Measurements from ENCODE around the gene OCA2.

Gene OCA2

DNA sequence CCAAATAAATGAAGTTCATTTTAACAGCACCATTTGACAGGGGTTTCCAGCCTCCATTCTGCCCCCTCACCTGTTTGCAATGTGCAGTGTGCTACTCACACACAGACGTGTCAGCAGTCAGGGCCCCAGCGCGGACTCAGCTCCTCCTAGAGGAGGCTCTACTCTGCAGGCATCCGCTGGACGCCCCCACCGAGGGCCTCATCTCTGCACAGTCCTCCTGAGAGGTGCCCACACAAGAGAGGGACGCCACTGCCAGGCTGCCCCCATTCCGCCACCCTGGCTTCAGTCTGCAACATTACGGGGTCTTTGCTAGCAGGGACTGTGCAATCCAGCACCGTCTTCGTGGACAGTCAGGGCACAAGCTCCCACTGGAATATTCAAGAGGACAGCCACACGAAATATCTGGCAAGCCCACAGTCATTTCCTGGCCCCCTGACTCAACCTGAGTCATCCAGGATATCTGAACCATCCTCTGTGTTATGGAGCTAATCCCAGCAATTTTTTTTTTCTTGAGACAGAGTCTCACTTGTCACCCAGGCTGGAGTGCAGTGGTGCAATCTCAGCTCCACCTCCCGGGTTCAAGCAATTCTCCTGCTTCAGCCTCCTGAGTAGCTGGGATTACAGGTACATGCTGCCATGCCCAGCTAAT lies 255.0 kb downstream of the OCA2 start:
- DNase-seq: peak; percentile 90

GRCh38 chr15:27843146-27843545 lies 256.0 kb downstream of the OCA2 start:
- DNase-seq: no peak

- DNase-seq: peak; percentile 11
These were observed 256.6 kb downstream of the OCA2 start for GRCh38 chr15:27842526-27842925.

DNA sequence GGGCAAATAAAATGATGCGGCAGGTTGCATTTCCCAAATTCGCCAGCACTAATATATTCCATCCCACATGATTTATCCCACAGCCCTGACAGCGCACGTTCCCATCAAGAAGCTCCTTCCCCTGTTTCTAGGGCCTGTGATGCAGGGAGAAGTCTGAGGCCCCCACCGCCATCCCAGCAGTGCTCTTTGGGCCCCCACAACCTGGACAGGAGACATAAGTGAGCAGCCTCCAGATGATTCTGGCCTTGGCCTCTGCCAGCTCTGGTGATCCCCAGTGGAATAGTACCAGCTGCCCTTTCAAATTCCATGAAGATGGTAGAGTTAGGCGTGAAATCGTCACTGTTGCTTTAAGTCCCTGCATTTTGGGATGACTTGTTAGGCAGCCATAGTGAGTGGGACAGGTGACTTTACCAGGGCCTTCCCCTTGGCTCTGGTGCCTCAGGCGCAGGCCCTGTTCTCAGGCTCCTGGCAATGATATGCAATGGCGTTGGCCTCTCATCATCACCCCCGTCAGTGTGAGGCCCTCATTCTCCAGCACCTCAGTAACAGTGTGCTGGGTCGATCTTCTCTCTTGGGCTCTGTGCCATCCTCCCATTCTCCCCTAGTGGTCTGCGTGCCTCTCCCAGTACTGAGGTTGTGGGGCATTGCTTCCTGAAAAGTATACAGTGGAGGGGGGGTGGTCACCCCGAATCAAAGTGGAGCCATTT lies 263.7 kb downstream of the OCA2 start:
- no peak for DNase-seq

DNA sequence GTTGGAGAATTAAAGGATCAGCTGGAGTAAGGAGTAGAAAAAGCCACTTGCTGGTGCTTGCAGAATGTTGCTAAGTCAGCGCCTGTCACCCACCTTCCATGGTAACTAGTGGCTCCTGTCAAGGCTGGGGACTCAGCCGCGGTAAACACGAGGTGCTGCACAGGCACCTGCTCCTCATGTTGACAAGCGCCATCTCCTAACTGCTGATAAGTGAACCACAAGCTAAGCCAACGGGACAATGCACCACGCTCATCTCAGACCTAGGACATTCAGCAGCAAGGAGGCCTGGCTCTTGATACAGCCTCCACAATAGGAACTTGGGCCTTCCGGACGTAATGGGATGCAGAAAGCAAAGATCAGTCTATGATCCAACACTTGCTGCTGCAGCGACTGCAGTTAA lies 264.4 kb downstream of the OCA2 start:
- DNase-seq: no peak

DNA sequence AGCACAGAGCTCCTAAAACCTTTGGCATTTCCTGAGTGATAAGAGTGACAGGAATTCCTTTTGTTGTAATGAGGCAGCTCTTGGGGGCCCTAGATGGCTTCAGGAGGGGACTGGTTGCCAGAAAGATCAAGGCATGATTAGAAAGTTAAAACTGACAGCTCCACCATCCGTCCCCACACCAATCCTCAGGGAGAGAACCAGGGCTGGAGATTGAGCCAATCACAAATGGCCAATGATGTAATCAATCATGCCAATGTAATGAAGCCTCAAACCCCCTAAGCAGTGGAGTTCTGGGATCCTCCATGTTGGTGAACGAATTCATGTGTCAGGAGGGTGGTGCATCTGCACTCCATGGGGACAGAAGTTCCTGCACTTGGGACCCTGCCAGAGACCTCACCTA lies 265.1 kb downstream of the OCA2 start:
- no peak for DNase-seq

DNA sequence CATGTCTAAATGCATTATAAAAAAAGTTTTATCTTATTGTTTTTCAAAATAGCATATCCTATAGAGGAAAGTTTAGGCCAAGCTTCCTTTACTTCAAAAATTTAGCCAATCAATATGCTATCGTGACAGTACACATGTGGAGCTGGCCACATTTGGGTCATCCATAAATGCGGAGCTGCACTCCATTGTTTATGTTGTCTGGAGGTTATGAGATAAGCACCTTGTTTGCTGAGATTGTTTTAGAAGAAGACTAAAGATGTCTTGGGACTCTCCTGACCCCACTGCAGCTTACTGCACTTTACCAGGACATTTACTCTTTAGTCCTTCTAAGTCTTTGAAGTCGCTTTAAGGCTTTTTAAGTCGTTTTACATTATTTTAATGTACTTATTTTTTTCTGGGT lies 265.9 kb downstream of the OCA2 start:
- no peak for DNase-seq

- no peak for DNase-seq
These were observed 266.9 kb downstream of the OCA2 start for GRCh38 chr15:27832237-27832596.

DNA sequence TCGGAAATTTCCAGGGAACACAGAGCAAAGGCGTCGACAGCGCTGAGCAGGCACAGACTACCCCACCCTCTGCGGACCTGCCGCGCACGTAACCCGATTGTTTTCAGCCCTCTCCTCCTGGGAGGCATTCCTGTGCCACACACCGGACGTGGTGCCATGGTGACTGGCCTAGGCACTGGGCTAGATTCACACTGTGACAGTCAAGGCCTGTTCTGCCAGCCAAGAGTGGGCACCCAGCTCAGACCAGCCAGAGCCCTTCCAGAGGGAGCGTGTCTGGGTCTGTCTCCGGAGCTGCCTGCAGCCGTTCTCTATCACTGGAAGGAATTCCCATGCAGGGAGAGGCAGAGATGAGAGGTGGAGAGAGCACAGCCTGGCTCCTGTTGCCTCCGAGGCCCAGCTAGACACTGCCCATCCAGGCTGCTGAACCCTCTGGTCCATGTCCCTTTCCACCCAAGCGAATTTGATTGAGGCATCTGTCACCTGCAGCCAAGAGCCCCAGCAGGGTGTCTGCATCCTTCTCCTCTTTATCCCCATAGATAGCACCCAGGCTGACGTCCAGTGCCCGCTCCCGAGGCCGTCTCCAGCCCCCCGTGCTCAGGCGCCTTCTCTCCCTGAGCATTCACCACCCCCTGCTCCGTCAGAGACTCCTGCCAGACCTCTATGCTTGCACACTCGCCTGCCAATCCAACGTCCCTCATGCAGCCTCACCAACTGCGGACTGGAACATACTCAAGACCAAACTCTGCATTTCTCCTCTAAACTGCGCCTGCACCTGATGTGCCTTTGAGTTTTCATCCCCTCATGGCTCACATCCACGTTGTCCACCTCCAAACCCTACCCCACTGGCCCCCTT lies 267.5 kb downstream of the OCA2 start:
- DNase-seq: no peak

- DNase-seq: peak; percentile 26
These were observed 270.4 kb downstream of the OCA2 start for GRCh38 chr15:27828746-27829145.

- peak; percentile 54 for DNase-seq
These were observed 272.0 kb downstream of the OCA2 start for GRCh38 chr15:27826902-27827714.

DNA sequence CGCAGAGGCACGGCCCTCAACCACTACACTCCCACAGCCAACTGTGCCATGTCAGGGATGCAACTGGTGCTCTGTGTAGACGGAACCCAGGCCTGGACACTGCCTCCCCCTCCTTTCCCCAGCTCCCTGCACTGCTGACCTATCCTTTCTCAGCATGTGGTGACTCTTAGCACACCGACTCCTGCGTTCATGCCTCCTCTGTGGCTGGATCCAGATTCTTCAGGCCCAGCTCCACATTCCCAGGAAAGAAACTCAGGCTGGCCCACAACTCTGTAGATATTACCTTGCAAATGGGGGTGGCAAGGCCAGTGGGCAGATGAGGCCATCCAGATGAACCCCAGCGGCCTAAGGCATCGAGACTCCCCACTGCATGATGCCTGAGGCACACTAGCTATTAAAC lies 272.7 kb downstream of the OCA2 start:
- DNase-seq: peak; percentile 39

DNA sequence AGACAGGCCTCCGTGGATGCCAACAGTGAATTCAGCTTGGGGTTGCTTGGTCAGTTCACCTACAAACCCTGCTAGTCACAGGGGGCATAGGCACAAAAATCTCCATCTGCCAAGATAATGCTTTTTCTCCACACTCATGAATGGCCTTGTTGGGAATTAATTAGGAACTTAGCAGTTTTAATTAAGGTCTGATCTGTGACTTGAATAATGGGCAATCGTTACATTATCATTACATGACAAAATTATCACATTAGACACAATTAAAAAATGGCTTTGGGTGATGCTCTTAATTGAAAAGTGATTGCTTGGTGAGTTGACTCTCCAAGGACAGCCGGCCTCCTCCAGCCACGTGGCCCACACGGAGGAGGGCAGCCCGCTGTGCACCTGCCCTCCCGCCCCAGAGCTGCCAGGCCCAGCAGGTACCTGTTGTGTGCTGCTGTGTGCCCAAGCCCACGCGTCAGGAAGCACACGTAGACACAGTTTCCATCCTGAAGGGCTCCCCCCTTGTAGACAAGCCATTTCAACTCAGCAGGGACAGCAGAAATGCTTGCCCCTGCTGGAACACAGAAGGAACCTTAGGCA lies 274.2 kb downstream of the OCA2 start:
- no peak for DNase-seq

DNA sequence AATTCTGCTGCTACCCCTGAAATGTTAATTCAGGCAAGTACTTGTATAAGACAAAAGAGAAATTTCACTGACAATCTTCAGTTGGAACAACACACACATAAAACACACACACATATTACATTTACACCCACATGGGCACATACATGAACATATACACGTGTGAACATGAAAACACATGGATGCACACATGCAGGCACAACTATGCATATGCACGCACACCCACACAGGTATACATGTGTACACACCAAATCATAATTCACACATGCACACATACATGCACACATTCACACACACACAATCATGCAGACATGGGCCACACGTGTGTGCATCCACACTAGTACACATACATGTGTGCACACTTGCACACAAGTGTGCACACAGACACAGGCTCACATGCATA lies 277.8 kb downstream of the OCA2 start:
- no peak for DNase-seq

DNA sequence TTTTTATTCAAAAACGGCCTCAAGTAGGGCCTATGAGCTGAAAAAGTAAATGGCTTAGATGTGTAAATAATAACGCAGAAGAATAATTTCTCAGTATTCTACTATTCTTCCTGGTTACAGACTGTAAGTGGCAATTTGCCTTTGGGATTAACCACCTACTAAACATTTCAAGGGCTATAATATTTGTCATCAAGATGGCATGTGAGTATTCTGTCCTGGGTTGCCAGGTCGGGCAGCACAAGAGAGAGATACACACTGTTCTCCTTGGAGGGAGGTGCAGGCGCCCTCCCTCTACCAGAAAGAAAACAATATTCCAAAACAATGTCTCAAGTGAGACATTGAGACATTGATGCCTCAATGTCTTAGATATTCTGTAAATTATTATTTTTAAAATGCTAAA lies 278.4 kb downstream of the OCA2 start:
- no peak for DNase-seq

DNA sequence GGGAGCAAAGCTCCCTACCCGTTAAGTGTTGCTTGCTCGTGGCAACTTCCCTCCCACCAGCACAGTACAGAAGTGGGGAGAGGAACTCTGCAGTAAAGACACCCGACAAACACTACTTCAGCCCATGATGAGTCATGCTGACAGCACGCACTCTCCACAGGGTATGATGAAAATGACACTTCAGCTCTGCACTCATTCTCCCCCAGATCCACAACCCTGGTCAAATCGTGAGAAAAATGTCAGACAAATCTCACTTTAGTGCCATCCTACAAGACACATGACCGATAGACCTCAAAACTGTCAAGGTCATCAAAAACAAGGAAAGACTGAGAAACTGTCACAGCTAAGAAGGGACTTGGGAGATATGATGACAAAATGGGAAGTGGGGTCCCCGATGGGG lies 278.9 kb downstream of the OCA2 start:
- DNase-seq: peak; percentile 75

- no peak for DNase-seq
These were observed 281.9 kb downstream of the OCA2 start for GRCh38 chr15:27817258-27817657.

GRCh38 chr15:27816790-27817189 lies 282.3 kb downstream of the OCA2 start:
- no peak for DNase-seq

DNA sequence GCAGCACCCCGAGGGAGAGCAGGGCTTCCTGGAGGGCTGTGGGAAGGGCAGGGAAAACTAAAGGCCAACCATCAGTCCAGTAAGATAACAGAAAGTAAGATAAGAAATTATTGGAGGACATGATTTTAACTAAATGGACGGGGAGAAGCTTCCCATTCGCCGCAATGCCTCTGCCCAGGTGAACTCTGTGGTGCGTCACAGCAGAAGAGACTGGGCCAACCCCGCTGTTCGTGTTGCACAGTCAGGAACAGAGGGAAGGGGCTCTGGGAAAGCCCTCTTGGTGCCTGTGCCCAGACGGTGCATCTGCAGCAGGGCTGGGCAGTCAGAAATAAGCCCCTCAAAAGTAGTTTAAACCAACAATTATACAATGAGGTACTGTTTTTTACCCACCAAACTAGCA lies 284.1 kb downstream of the OCA2 start:
- DNase-seq: no peak

- DNase-seq: no peak
These were observed 286.0 kb downstream of the OCA2 start for GRCh38 chr15:27813139-27813538.

GRCh38 chr15:27808182-27808581 lies 290.9 kb downstream of the OCA2 start:
- no peak for DNase-seq

- DNase-seq: no peak
These were observed 291.8 kb downstream of the OCA2 start for GRCh38 chr15:27807335-27807734.

Measured in fibroblast of skin of scalp (primary cell).